ENCODE results near the gene GRIK3. TPM values are rescaled to one million over a fixed set of nuclear protein-coding genes. Genes with fewer than 3 reads are reported as not detected.

The GRIK3 gene
- total RNA-seq, 1 experiment from 2014 or later: not detected

- Histone ChIP-seq H3K9me3 (ENCODE audit: low read length) (no peaks in the 10 kb centered on the region), H3K27ac (ENCODE audit: low read length) (no peak overlapping the region), H3K27me3 (ENCODE audit: low read length) (no peaks in the 10 kb centered on the region), H3K4me1 (ENCODE audit: low read length) (peaks cover 12% of the 10 kb centered on the region), H3K4me3 (ENCODE audit: low read length) (no peak overlapping the region), H3K9ac (ENCODE audit: low read length) (no peak overlapping the region), H3K36me3 (ENCODE audit: insufficient read depth, low read length) (no peaks in the 10 kb centered on the region), H2AFZ (ENCODE audit: low read length) (no peak overlapping the region), H3K9me2 (replicated peaks; ENCODE audit: insufficient read depth, low read length) (no peaks in the 10 kb centered on the region), H3K4me2 (ENCODE audit: low read depth, low read length, poor library complexity, severe bottlenecking) (no peak overlapping the region), H4K20me1 (ENCODE audit: insufficient read depth, low read depth, low read length) (no peaks in the 10 kb centered on the region), H3K79me2 (ENCODE audit: low read length) (no peaks in the 10 kb centered on the region)
- DNase-seq: no peak
These were observed 1.5 kb downstream of the GRIK3 start for GRCh38 chr1:37032660-37033354.

- H3K9ac ChIP-seq (ENCODE audit: low read length): no peak overlapping the region
- H3K36me3 ChIP-seq (ENCODE audit: insufficient read depth, low read length): no peaks in the 10 kb centered on the region
- no peak for DNase-seq
- no peak overlapping the region for H2AFZ ChIP-seq (ENCODE audit: low read length)
- no peaks in the 10 kb centered on the region for H3K27me3 ChIP-seq (ENCODE audit: low read length)
- no peak overlapping the region for H3K4me3 ChIP-seq (ENCODE audit: low read length)
- no peak overlapping the region for H3K4me2 ChIP-seq (ENCODE audit: low read depth, low read length, poor library complexity, severe bottlenecking)
- H3K27ac ChIP-seq (ENCODE audit: low read length): no peak overlapping the region
- no peaks in the 10 kb centered on the region for H3K9me2 ChIP-seq (replicated peaks; ENCODE audit: insufficient read depth, low read length)
- H3K79me2 ChIP-seq (ENCODE audit: low read length): no peaks in the 10 kb centered on the region
- H3K9me3 ChIP-seq (ENCODE audit: low read length): no peaks in the 10 kb centered on the region
- no peaks in the 10 kb centered on the region for H4K20me1 ChIP-seq (ENCODE audit: insufficient read depth, low read depth, low read length)
- H3K4me1 ChIP-seq (ENCODE audit: low read length): peaks cover 12% of the 10 kb centered on the region
These were observed 2.4 kb downstream of the GRIK3 start for GRCh38 chr1:37031871-37032270.

GRCh38 chr1:37031429-37031828 lies 2.9 kb downstream of the GRIK3 start:
- Histone ChIP-seq H3K27me3 (ENCODE audit: low read length) (no peaks in the 10 kb centered on the region), H3K79me2 (ENCODE audit: low read length) (no peaks in the 10 kb centered on the region), H3K27ac (ENCODE audit: low read length) (no peak overlapping the region), H3K36me3 (ENCODE audit: insufficient read depth, low read length) (no peaks in the 10 kb centered on the region), H3K4me1 (ENCODE audit: low read length) (peaks cover 12% of the 10 kb centered on the region), H3K9ac (ENCODE audit: low read length) (no peak overlapping the region), H3K4me2 (ENCODE audit: low read depth, low read length, poor library complexity, severe bottlenecking) (no peak overlapping the region), H3K4me3 (ENCODE audit: low read length) (no peak overlapping the region), H3K9me2 (replicated peaks; ENCODE audit: insufficient read depth, low read length) (no peaks in the 10 kb centered on the region), H3K9me3 (ENCODE audit: low read length) (no peaks in the 10 kb centered on the region), H4K20me1 (ENCODE audit: insufficient read depth, low read depth, low read length) (no peaks in the 10 kb centered on the region), H2AFZ (ENCODE audit: low read length) (no peak overlapping the region)
- DNase-seq: no peak

- Histone ChIP-seq H3K4me3 (ENCODE audit: low read length) (no peak overlapping the region), H3K27me3 (ENCODE audit: low read length) (no peaks in the 10 kb centered on the region), H3K9me2 (replicated peaks; ENCODE audit: insufficient read depth, low read length) (no peaks in the 10 kb centered on the region), H3K4me2 (ENCODE audit: low read depth, low read length, poor library complexity, severe bottlenecking) (no peak overlapping the region), H2AFZ (ENCODE audit: low read length) (no peak overlapping the region), H4K20me1 (ENCODE audit: insufficient read depth, low read depth, low read length) (no peaks in the 10 kb centered on the region), H3K36me3 (ENCODE audit: insufficient read depth, low read length) (no peaks in the 10 kb centered on the region), H3K9ac (ENCODE audit: low read length) (no peak overlapping the region), H3K4me1 (ENCODE audit: low read length) (peaks cover 12% of the 10 kb centered on the region), H3K9me3 (ENCODE audit: low read length) (no peaks in the 10 kb centered on the region), H3K27ac (ENCODE audit: low read length) (no peak overlapping the region), H3K79me2 (ENCODE audit: low read length) (no peaks in the 10 kb centered on the region)
- DNase-seq: peak; percentile 60
These were observed 5.2 kb downstream of the GRIK3 start for GRCh38 chr1:37028981-37029617.

- Histone ChIP-seq H3K9me3 (ENCODE audit: low read length) (no peaks in the 10 kb centered on the region), H3K4me2 (ENCODE audit: low read depth, low read length, poor library complexity, severe bottlenecking) (no peak overlapping the region), H3K27me3 (ENCODE audit: low read length) (0 out of 2 replicates have a peak, but pooled peaks cover 2% of the 10 kb centered on the region), H3K36me3 (ENCODE audit: insufficient read depth, low read length) (no peaks in the 10 kb centered on the region), H2AFZ (ENCODE audit: low read length) (no peak overlapping the region), H4K20me1 (ENCODE audit: insufficient read depth, low read depth, low read length) (no peaks in the 10 kb centered on the region), H3K9ac (ENCODE audit: low read length) (no peak overlapping the region), H3K27ac (ENCODE audit: low read length) (no peak overlapping the region), H3K4me3 (ENCODE audit: low read length) (no peak overlapping the region), H3K79me2 (ENCODE audit: low read length) (no peaks in the 10 kb centered on the region), H3K4me1 (ENCODE audit: low read length) (no peaks in the 10 kb centered on the region), H3K9me2 (replicated peaks; ENCODE audit: insufficient read depth, low read length) (no peaks in the 10 kb centered on the region)
- DNase-seq: no peak
These were observed 12.8 kb downstream of the GRIK3 start for GRCh38 chr1:37021502-37021901.

GRCh38 chr1:37020653-37021277 lies 13.6 kb downstream of the GRIK3 start:
- Histone ChIP-seq H3K9ac (ENCODE audit: low read length) (no peak overlapping the region), H3K27ac (ENCODE audit: low read length) (no peak overlapping the region), H3K4me3 (ENCODE audit: low read length) (no peak overlapping the region), H4K20me1 (ENCODE audit: insufficient read depth, low read depth, low read length) (no peaks in the 10 kb centered on the region), H3K9me3 (ENCODE audit: low read length) (no peaks in the 10 kb centered on the region), H3K79me2 (ENCODE audit: low read length) (no peaks in the 10 kb centered on the region), H3K9me2 (replicated peaks; ENCODE audit: insufficient read depth, low read length) (no peaks in the 10 kb centered on the region), H3K27me3 (ENCODE audit: low read length) (0 out of 2 replicates have a peak, but pooled peaks cover 2% of the 10 kb centered on the region), H3K4me1 (ENCODE audit: low read length) (no peaks in the 10 kb centered on the region), H2AFZ (ENCODE audit: low read length) (no peak overlapping the region), H3K36me3 (ENCODE audit: insufficient read depth, low read length) (no peaks in the 10 kb centered on the region), H3K4me2 (ENCODE audit: low read depth, low read length, poor library complexity, severe bottlenecking) (no peak overlapping the region)
- peak; percentile 81 for DNase-seq

- Histone ChIP-seq H3K27ac (ENCODE audit: low read length) (no peak overlapping the region), H3K27me3 (ENCODE audit: low read length) (0 out of 2 replicates have a peak, but pooled peaks cover 2% of the 10 kb centered on the region), H3K9me3 (ENCODE audit: low read length) (no peaks in the 10 kb centered on the region), H3K36me3 (ENCODE audit: insufficient read depth, low read length) (no peaks in the 10 kb centered on the region), H3K4me3 (ENCODE audit: low read length) (no peak overlapping the region), H2AFZ (ENCODE audit: low read length) (no peak overlapping the region), H3K4me1 (ENCODE audit: low read length) (no peaks in the 10 kb centered on the region), H3K9ac (ENCODE audit: low read length) (no peak overlapping the region), H3K79me2 (ENCODE audit: low read length) (no peaks in the 10 kb centered on the region), H3K4me2 (ENCODE audit: low read depth, low read length, poor library complexity, severe bottlenecking) (no peak overlapping the region), H4K20me1 (ENCODE audit: insufficient read depth, low read depth, low read length) (no peaks in the 10 kb centered on the region), H3K9me2 (replicated peaks; ENCODE audit: insufficient read depth, low read length) (no peaks in the 10 kb centered on the region)
- DNase-seq: no peak
These were observed 15.8 kb downstream of the GRIK3 start for GRCh38 chr1:37018510-37018909.

- no peak overlapping the region for H3K27ac ChIP-seq (ENCODE audit: low read length)
- H2AFZ ChIP-seq (ENCODE audit: low read length): no peak overlapping the region
- no peak overlapping the region for H3K4me2 ChIP-seq (ENCODE audit: low read depth, low read length, poor library complexity, severe bottlenecking)
- no peak overlapping the region for H3K9ac ChIP-seq (ENCODE audit: low read length)
- H3K4me1 ChIP-seq (ENCODE audit: low read length): no peaks in the 10 kb centered on the region
- H3K4me3 ChIP-seq (ENCODE audit: low read length): no peak overlapping the region
- DNase-seq: no peak
- no peaks in the 10 kb centered on the region for H3K9me3 ChIP-seq (ENCODE audit: low read length)
- H3K27me3 ChIP-seq (ENCODE audit: low read length): 0 out of 2 replicates have a peak, but pooled peaks cover 2% of the 10 kb centered on the region
- H3K79me2 ChIP-seq (ENCODE audit: low read length): no peaks in the 10 kb centered on the region
- no peaks in the 10 kb centered on the region for H3K9me2 ChIP-seq (replicated peaks; ENCODE audit: insufficient read depth, low read length)
- no peaks in the 10 kb centered on the region for H4K20me1 ChIP-seq (ENCODE audit: insufficient read depth, low read depth, low read length)
- H3K36me3 ChIP-seq (ENCODE audit: insufficient read depth, low read length): no peaks in the 10 kb centered on the region
These were observed 16.6 kb downstream of the GRIK3 start for GRCh38 chr1:37017720-37018119.
